Subcutaneous abdominal adipose tissue (tissue), 5 donors: ENCODE results near the gene GRM7.

ENCODE experiments used
- H3K27ac ChIP-seq: one replicate; pipeline ENCODE4 v1.7.0; 2013; ENCODE audit warnings: low read depth, mild to moderate bottlenecking, inconsistent platforms, low read length, moderate library complexity
- H3K27me3 ChIP-seq, 5 donors: one replicate each; pipeline ENCODE4 v1.7.0; 2013; ENCODE audit warnings: low read length in 5 of 5, inconsistent platforms in 1 of 5; ENCODE audit not compliant: control insufficient read depth in 5 of 5, insufficient read depth in 4 of 5
- H3K36me3 ChIP-seq, 5 donors: one replicate each; pipeline ENCODE4 v1.7.0; 2013; ENCODE audit warnings: low read length in 5 of 5; ENCODE audit not compliant: control insufficient read depth in 5 of 5, insufficient read depth in 5 of 5
- H3K4me1 ChIP-seq, 5 donors: one replicate each; pipeline ENCODE4 v1.7.0; 2013; ENCODE audit warnings: low read length in 5 of 5, mild to moderate bottlenecking in 3 of 5, moderate library complexity in 1 of 5; ENCODE audit not compliant: control insufficient read depth in 5 of 5, insufficient read depth in 5 of 5
- H3K4me3 ChIP-seq, 5 donors: one replicate each; pipeline ENCODE4 v1.7.0; 2013; ENCODE audit warnings: low read length in 5 of 5, low read depth in 1 of 5
- H3K9ac ChIP-seq, 5 donors: one replicate each; pipeline ENCODE4 v1.7.0; 2013; ENCODE audit warnings: low read length in 5 of 5, mild to moderate bottlenecking in 4 of 5, moderate library complexity in 3 of 5
- H3K9me3 ChIP-seq, 5 donors: one replicate each; pipeline ENCODE4 v1.7.0; 2013; ENCODE audit warnings: low read length in 5 of 5; ENCODE audit not compliant: control insufficient read depth in 5 of 5
- donor health status: healthy.
- donor health status: healthy.
- donor health status: healthy.
- donor health status: healthy.
- donor health status: healthy.

The GRM7 gene

DNA sequence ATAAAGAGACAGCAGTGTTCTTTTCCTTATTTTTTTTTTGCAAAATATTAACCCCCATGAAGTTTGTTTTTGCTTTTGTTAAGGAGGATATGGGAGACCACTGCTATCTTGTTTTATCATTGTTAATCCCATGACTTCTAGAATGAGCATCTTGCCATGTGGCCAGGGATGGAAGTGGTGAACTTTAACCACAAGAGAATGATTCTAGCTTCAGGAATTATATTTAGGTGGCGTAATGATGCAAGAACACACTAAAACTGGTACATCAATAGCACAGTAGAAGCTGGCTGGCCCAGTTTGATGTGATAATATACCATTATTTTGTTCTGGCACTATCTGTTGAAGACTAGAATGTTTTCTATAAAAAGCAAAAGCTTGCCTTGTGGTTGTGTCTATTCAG lies 720.9 kb downstream of the GRM7 start:
- Histone ChIP-seq H3K27ac (no peak overlapping the region), H3K4me3 (no peak overlapping the region), H3K9ac (no peak overlapping the region), H3K36me3 (no peaks in the 10 kb centered on the region), H3K9me3 (no peaks in the 10 kb centered on the region), H3K4me1 (no peaks in the 10 kb centered on the region), H3K27me3 (no peaks in the 10 kb centered on the region)

DNA sequence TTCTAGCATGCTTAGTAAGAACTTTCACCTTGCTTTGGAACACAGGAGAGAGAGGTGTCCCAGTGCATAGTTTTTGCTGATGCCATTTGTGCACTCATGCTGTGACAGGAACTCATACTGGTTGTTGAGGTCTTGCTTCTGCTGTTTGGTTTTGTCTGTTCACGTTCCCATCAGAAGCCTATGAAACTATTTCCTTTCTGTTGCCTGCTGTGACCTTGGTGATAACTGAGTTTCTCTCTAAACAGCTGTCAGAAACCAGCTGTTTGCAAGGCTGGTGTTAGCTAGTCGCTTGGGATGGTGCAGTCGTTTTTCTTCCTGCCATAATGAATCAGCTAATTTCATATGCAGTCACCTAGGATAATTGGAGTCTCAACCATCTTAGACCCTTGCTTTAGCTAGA lies 724.1 kb downstream of the GRM7 start:
- Histone ChIP-seq H3K9me3 (no peaks in the 10 kb centered on the region), H3K27ac (no peak overlapping the region), H3K9ac (no peak overlapping the region), H3K4me1 (no peaks in the 10 kb centered on the region), H3K4me3 (no peak overlapping the region), H3K27me3 (no peaks in the 10 kb centered on the region), H3K36me3 (no peaks in the 10 kb centered on the region)

DNA sequence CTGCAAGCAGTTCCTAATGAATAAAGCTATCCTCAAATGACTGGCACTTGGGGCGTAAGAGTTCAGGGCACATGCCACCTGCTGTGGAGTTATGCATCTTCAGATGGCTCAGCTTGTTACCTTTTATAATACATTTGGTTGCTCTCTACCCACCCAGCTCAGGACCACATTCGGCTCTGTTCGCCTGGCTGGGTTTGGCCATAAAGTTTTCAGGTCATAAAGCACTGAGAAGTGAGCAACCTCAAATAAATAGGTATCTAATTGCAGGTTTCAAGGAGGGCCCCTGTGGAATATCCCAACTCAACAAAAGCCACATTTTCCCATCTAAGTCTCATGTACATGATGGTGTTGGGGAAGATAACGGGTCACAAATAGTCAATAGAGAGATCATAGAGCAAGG lies 727.3 kb downstream of the GRM7 start:
- no peaks in the 10 kb centered on the region for H3K9me3 ChIP-seq
- H3K9ac ChIP-seq, result no peak overlapping the region
- no peaks in the 10 kb centered on the region for H3K4me1 ChIP-seq
- H3K27me3 ChIP-seq, result no peaks in the 10 kb centered on the region
- H3K36me3 ChIP-seq, result no peaks in the 10 kb centered on the region
- no peak overlapping the region for H3K4me3 ChIP-seq
- H3K27ac ChIP-seq, result no peak overlapping the region

DNA sequence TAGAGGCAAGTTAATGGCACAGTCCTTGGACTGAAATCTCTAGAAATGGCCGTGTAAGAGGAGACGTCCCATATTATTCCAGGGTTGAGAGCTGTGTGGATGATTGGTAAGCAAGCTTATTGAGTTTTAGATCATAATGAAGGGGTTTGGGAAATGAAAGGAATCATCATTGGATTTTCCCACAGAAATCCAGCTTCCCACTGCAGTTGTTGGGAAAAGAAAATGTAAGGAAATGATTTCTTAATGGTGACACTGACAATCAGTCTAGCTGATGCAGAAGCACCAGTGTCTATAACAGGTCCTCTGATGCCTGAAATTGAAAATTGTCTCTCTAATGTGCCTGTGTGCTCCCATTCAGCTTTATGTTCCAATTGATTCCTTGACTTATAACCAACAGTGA lies 728.6 kb downstream of the GRM7 start:
- Histone ChIP-seq H3K27ac (no peak overlapping the region), H3K4me1 (no peaks in the 10 kb centered on the region), H3K36me3 (no peaks in the 10 kb centered on the region), H3K27me3 (no peaks in the 10 kb centered on the region), H3K9ac (no peak overlapping the region), H3K4me3 (no peak overlapping the region), H3K9me3 (no peaks in the 10 kb centered on the region)

DNA sequence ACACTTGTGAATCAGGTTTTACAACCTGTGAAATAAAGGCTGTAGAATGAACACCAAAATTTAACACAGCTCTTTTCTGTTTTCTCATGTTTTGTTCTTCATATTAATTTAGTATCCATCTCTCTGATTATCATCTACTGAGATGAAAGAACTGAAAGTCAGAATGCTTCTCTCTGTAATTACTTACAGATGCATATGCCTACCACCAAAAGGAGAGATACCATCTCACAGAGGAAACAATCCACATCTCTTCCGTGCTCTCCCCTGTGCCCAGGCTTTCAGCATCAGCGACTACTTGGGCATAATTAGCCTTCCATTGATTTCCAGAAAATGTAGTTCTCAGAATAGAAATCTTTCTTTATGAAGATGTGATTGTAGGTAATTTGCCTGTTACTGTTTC lies 741.4 kb downstream of the GRM7 start:
- no peaks in the 10 kb centered on the region for H3K27me3 ChIP-seq
- H3K4me1 ChIP-seq, result no peaks in the 10 kb centered on the region
- H3K36me3 ChIP-seq, result no peaks in the 10 kb centered on the region
- H3K9me3 ChIP-seq, result no peaks in the 10 kb centered on the region
- no peak overlapping the region for H3K4me3 ChIP-seq
- no peak overlapping the region for H3K9ac ChIP-seq
- H3K27ac ChIP-seq, result no peak overlapping the region

DNA sequence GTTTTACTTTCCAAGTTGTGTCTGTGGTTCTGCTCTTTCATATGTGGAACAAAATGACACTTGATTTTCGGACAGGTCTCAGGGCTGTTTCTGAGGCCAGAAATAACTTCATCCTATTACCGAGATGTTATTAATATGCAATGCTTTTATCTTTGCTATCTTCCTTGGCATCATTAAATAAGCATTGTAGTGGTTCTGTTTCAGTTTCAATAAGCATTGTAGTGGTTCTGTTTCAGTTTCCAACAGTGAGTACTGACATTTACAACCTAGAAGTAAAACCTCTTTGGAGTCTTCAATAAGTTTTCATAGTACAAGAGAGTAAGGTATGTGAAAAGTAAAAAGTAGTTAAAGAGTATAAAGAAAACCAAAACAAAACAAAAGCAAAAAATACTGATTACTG lies 746.2 kb downstream of the GRM7 start:
- Histone ChIP-seq H3K4me1 (no peaks in the 10 kb centered on the region), H3K27ac (no peak overlapping the region), H3K27me3 (no peaks in the 10 kb centered on the region), H3K9ac (no peak overlapping the region), H3K9me3 (no peaks in the 10 kb centered on the region), H3K36me3 (no peaks in the 10 kb centered on the region), H3K4me3 (no peak overlapping the region)

DNA sequence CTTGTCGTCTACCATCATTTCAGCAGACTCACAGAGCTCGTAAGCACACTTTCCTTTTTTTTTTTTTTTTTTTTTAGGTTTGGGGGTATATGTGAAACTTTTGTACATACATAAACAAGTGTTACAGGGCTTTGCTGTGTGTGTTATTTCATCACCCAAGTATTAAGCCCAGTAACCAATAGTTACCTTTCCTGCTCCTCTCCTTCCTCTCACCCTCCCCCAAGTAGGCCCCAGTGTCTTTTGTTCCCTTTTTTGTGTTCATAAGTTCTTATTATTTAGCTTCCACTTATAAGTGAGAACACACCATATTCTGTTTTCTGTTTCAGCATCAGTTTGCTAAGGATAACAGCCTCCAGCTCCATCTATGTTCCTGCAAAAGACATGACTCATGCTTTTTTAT lies 746.8 kb downstream of the GRM7 start:
- H3K9me3 ChIP-seq, result no peaks in the 10 kb centered on the region
- H3K9ac ChIP-seq, result no peak overlapping the region
- no peaks in the 10 kb centered on the region for H3K36me3 ChIP-seq
- no peak overlapping the region for H3K27ac ChIP-seq
- no peaks in the 10 kb centered on the region for H3K27me3 ChIP-seq
- no peaks in the 10 kb centered on the region for H3K4me1 ChIP-seq
- H3K4me3 ChIP-seq, result no peak overlapping the region

DNA sequence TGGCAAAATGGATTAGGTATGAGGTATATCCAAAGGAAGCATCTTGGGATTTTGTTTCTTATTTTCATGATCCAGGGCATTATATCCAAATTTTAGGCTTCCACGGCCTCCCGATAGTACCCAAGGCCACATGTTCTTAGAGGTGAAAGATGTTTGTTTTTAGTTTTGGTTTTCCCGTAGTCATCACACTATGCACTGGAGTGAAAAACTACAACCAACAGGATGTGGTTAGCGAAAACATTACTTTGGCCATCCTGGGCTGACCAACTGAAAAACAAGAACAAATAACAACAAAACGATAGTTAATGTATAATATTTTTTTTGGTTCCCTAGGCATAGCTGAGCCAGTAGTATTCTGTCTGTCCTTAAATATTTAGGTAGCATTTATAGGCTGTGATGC lies 749.7 kb downstream of the GRM7 start:
- Histone ChIP-seq H3K36me3 (no peaks in the 10 kb centered on the region), H3K9ac (no peak overlapping the region), H3K27me3 (no peaks in the 10 kb centered on the region), H3K4me3 (no peak overlapping the region), H3K27ac (no peak overlapping the region), H3K4me1 (no peaks in the 10 kb centered on the region), H3K9me3 (no peaks in the 10 kb centered on the region)

DNA sequence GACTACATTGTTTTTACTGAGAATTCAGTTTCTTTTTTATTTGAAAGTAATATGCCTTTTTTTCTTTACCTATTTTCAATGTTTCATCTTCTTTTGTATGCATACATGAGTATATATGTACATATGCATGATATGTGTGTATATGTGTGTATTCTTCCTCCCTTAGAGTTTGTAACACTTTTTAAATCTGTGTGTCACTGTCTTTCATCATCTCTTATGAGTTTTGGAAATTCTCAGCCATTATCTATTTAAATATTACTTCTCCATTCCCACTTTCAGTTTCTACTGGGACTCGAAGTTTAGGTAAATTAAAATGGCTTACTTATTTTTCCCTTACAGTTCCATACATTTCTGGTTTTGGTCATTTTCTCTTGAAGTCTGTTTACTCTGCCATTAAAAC lies 754.1 kb downstream of the GRM7 start:
- H3K36me3 ChIP-seq, result no peaks in the 10 kb centered on the region
- no peak overlapping the region for H3K9ac ChIP-seq
- no peaks in the 10 kb centered on the region for H3K27me3 ChIP-seq
- H3K4me3 ChIP-seq, result no peak overlapping the region
- H3K4me1 ChIP-seq, result no peaks in the 10 kb centered on the region
- no peaks in the 10 kb centered on the region for H3K9me3 ChIP-seq
- H3K27ac ChIP-seq, result no peak overlapping the region

DNA sequence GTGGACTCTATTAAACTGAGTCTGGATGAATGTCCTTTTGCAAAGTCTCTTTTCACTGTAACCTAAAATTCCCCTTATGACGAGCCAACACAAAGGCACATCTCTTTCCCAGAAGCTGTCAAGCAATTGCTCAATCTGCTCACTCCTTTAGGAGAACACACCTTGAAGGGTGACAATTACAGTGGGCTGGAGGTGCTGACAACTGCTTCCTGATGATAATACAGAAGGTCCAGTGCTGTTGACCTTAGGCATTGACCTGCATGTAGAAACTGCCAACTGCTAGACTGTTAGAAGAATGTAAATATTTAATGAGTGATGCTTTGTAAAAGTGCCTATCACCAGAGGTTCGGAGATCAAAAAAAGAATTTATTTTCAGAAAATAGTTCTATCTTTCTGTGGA lies 757.7 kb downstream of the GRM7 start:
- H3K36me3 ChIP-seq, result no peaks in the 10 kb centered on the region
- H3K9ac ChIP-seq, result no peak overlapping the region
- H3K4me1 ChIP-seq, result no peaks in the 10 kb centered on the region
- H3K27ac ChIP-seq, result no peak overlapping the region
- H3K27me3 ChIP-seq, result no peaks in the 10 kb centered on the region
- H3K9me3 ChIP-seq, result no peaks in the 10 kb centered on the region
- H3K4me3 ChIP-seq, result no peak overlapping the region

DNA sequence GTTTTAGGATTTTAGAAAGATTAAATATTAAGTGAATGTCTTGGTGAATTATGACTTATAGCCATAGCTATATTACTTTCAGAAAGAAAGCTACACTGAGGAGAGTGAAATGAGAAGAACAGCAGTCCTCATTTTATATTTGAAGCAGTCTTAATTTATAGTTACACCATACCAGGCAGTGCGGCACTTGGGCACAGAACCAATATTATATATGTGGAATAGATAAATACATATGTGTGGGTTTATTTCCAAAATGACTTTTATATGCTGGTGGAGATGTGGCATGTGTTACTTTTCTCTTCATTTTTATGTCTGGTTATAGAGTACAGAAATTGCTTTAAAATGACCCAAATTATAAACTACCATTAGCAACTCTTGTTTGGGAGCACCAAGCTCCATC lies 759.5 kb downstream of the GRM7 start:
- Histone ChIP-seq H3K4me3 (no peak overlapping the region), H3K9me3 (no peaks in the 10 kb centered on the region), H3K27me3 (no peaks in the 10 kb centered on the region), H3K9ac (no peak overlapping the region), H3K36me3 (no peaks in the 10 kb centered on the region), H3K27ac (no peak overlapping the region), H3K4me1 (no peaks in the 10 kb centered on the region)
